ENCODE measurements around the gene SYT17.

The SYT17 gene

GRCh38 chr16:19314718-19315425, 146.8 kb downstream of the SYT17 start:
- H3K4me3 ChIP-seq (ENCODE audit: low read depth, low read length) = no peak overlapping the region
- TF ChIP-seq CTCF (conservative IDR thresholded peaks at IDR 0.05; ENCODE audit: low read depth, low read length) = no peak
- no peak for DNase-seq (ENCODE audit: low read depth)

GRCh38 chr16:19315889-19316433, 147.9 kb downstream of the SYT17 start:
- no peak for DNase-seq (ENCODE audit: low read depth)
- no peak overlapping the region for H3K4me3 ChIP-seq (ENCODE audit: low read depth, low read length)
- no peak for TF ChIP-seq CTCF (conservative IDR thresholded peaks at IDR 0.05; ENCODE audit: low read depth, low read length)

- no peak overlapping the region for H3K4me3 ChIP-seq (ENCODE audit: low read depth, low read length)
- no peak for TF ChIP-seq CTCF (conservative IDR thresholded peaks at IDR 0.05; ENCODE audit: low read depth, low read length)
- DNase-seq (ENCODE audit: low read depth) = no peak
Observed at GRCh38 chr16:19316846-19317245, 148.8 kb downstream of the SYT17 start.

All from choroid plexus epithelial cell (primary cell).